ENCODE results near the gene FAM107A. TPM values are rescaled to one million over a fixed set of nuclear protein-coding genes. Genes with fewer than 3 reads are reported as not detected.

Gene FAM107A
- total and polyA plus RNA-seq, 2 of the 13 experiments (the other 11 are each of a cell fraction or from before 2014, with no cell fraction given): not detected

DNA sequence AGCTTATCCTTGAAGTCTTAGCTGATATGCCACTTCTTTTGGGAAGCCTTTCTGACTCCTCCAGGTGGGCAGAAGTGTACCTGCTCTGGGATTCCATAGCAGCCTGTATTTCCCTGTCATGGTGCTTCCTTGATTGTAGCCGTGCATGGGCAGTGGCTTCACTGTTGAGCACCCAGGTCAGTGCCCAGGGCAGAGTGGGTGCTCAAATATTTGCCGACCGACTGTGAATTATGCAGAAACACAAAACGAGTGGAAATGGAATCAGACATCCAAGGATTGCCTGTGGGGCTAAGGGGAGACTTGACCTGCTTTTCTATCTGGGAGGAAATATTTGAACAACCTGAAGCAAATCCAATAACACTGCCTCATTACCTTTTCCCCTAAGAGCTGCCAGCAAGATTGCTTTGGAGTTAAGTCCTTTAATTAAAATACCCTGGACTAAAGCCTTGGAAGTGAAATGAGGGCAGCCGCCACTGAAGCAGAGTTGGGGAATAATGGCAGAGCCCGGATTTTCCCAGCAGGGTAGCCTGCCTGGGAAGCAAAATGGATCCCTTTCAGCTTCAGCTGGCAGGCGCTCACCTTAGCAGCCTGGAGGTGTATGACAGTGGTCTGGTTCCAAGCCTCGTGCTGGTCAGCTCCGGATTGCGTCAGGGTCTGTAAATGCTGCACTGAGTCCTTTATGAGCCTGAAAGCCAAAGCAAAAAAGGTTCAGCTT, 55.1 kb downstream of the FAM107A start (continued):
- TF ChIP-seq, protein P1, sequence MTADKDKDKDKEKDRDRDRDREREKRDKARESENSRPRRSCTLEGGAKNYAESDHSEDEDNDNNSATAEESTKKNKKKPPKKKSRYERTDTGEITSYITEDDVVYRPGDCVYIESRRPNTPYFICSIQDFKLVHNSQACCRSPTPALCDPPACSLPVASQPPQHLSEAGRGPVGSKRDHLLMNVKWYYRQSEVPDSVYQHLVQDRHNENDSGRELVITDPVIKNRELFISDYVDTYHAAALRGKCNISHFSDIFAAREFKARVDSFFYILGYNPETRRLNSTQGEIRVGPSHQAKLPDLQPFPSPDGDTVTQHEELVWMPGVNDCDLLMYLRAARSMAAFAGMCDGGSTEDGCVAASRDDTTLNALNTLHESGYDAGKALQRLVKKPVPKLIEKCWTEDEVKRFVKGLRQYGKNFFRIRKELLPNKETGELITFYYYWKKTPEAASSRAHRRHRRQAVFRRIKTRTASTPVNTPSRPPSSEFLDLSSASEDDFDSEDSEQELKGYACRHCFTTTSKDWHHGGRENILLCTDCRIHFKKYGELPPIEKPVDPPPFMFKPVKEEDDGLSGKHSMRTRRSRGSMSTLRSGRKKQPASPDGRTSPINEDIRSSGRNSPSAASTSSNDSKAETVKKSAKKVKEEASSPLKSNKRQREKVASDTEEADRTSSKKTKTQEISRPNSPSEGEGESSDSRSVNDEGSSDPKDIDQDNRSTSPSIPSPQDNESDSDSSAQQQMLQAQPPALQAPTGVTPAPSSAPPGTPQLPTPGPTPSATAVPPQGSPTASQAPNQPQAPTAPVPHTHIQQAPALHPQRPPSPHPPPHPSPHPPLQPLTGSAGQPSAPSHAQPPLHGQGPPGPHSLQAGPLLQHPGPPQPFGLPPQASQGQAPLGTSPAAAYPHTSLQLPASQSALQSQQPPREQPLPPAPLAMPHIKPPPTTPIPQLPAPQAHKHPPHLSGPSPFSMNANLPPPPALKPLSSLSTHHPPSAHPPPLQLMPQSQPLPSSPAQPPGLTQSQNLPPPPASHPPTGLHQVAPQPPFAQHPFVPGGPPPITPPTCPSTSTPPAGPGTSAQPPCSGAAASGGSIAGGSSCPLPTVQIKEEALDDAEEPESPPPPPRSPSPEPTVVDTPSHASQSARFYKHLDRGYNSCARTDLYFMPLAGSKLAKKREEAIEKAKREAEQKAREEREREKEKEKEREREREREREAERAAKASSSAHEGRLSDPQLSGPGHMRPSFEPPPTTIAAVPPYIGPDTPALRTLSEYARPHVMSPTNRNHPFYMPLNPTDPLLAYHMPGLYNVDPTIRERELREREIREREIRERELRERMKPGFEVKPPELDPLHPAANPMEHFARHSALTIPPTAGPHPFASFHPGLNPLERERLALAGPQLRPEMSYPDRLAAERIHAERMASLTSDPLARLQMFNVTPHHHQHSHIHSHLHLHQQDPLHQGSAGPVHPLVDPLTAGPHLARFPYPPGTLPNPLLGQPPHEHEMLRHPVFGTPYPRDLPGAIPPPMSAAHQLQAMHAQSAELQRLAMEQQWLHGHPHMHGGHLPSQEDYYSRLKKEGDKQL (CRISPR knock-in tag; IDR thresholded peaks at IDR 0.05; ENCODE audit: low read depth): no peak
- TF ChIP-seq ARNT2 (CRISPR knock-in tag; IDR thresholded peaks at IDR 0.05; ENCODE audit: low read depth) (no peak), ZNF263 (CRISPR knock-in tag; IDR thresholded peaks at IDR 0.05) (no peak), SRY (CRISPR knock-in tag; IDR thresholded peaks at IDR 0.05) (no peak), RNF2 (conservative IDR thresholded peaks at IDR 0.05; ENCODE audit: low read depth) (no peak), ZNF530 (CRISPR knock-in tag; IDR thresholded peaks at IDR 0.05; ENCODE audit: low read depth) (no peak), FOXC1 (CRISPR knock-in tag; IDR thresholded peaks at IDR 0.05; ENCODE audit: borderline replicate concordance) (no peak), YEATS4 (CRISPR knock-in tag; IDR thresholded peaks at IDR 0.05; ENCODE audit: borderline replicate concordance) (0 out of 2 replicates have a peak, but pooled peaks have one; percentile 42), ZSCAN25 (CRISPR knock-in tag; IDR thresholded peaks at IDR 0.05) (no peak), RBM22 (optimal IDR thresholded peaks at IDR 0.05; ENCODE audit: low read length) (no peak), ZNF629 (CRISPR knock-in tag; conservative IDR thresholded peaks at IDR 0.05) (0 out of 2 replicates have a peak, but pooled peaks have one; percentile 9), HDAC6 (IDR thresholded peaks at IDR 0.05; ENCODE audit: low read depth, low read length) (no peak), ZNF253 (CRISPR knock-in tag; IDR thresholded peaks at IDR 0.05; ENCODE audit: borderline replicate concordance) (no peak), ZNF367 (CRISPR knock-in tag; IDR thresholded peaks at IDR 0.05; ENCODE audit: borderline replicate concordance) (0 out of 2 replicates have a peak, but pooled peaks have one; percentile 39), NFYB (CRISPR knock-in tag; IDR thresholded peaks at IDR 0.05) (no peak), ZNF550 (CRISPR knock-in tag; IDR thresholded peaks at IDR 0.05; ENCODE audit: borderline replicate concordance) (no peak)
- TF ChIP-seq, protein P2, sequence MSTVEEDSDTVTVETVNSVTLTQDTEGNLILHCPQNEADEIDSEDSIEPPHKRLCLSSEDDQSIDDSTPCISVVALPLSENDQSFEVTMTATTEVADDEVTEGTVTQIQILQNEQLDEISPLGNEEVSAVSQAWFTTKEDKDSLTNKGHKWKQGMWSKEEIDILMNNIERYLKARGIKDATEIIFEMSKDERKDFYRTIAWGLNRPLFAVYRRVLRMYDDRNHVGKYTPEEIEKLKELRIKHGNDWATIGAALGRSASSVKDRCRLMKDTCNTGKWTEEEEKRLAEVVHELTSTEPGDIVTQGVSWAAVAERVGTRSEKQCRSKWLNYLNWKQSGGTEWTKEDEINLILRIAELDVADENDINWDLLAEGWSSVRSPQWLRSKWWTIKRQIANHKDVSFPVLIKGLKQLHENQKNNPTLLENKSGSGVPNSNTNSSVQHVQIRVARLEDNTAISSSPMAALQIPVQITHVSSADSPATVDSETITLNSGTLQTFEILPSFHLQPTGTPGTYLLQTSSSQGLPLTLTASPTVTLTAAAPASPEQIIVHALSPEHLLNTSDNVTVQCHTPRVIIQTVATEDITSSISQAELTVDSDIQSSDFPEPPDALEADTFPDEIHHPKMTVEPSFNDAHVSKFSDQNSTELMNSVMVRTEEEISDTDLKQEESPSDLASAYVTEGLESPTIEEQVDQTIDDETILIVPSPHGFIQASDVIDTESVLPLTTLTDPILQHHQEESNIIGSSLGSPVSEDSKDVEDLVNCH (CRISPR knock-in tag; IDR thresholded peaks at IDR 0.05): no peak
- TF ChIP-seq, protein P3, sequence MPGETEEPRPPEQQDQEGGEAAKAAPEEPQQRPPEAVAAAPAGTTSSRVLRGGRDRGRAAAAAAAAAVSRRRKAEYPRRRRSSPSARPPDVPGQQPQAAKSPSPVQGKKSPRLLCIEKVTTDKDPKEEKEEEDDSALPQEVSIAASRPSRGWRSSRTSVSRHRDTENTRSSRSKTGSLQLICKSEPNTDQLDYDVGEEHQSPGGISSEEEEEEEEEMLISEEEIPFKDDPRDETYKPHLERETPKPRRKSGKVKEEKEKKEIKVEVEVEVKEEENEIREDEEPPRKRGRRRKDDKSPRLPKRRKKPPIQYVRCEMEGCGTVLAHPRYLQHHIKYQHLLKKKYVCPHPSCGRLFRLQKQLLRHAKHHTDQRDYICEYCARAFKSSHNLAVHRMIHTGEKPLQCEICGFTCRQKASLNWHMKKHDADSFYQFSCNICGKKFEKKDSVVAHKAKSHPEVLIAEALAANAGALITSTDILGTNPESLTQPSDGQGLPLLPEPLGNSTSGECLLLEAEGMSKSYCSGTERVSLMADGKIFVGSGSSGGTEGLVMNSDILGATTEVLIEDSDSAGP (CRISPR knock-in tag; IDR thresholded peaks at IDR 0.05; ENCODE audit: borderline replicate concordance): no peak
- TF ChIP-seq, protein P4, sequence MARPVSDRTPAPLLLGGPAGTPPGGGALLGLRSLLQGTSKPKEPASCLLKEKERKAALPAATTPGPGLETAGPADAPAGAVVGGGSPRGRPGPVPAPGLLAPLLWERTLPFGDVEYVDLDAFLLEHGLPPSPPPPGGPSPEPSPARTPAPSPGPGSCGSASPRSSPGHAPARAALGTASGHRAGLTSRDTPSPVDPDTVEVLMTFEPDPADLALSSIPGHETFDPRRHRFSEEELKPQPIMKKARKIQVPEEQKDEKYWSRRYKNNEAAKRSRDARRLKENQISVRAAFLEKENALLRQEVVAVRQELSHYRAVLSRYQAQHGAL (CRISPR knock-in tag; IDR thresholded peaks at IDR 0.05; ENCODE audit: not compliant biosample characterization): no peak

Data from HepG2 (cell line).